HG02970 (cell line): ENCODE results near the gene GABRA6.

Source experiments
- ATAC-seq: cut with Tn5 transposase; IDR thresholded peaks from one replicate; pipeline ENCODE4 v1.9.1; 2021; ENCODE audit warnings: mild to moderate bottlenecking, moderate library complexity, moderate number of reproducible peaks; ENCODE audit not compliant: unreplicated experiment, low FRiP score

The GABRA6 gene

GRCh38 chr5:161745392-161745791 is 59.9 kb downstream of the GABRA6 start:
- ATAC-seq, result no peak

- ATAC-seq, result no peak
Measured at GRCh38 chr5:161751265-161751664, 65.7 kb downstream of the GABRA6 start.
